ENCODE results near the gene PROKR2.

DNA sequence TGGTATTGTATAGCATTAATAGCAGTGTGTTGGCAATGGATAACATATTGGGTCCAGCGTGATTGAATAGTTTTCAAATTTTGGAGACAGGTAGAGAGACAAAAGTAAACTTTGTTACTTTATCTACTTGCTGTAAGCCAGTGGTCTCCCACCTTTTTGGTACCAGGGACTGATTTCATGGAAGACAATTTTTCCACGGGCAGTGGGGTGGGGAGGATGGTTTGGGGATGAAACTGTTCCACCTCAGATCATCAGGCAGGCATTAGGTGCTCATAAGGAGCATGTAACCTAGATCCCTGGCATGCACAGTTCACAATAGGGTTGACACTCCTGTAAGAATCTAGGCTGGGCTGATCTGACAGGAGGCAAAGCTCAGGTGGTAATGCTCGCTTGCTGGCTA is 14.6 kb upstream of the PROKR2 start:
- TF ChIP-seq EZH2 (IDR thresholded peaks at IDR 0.05) (no peak), POLR2AphosphoS5 (IDR thresholded peaks at IDR 0.05; ENCODE audit: borderline replicate concordance, low read depth, low read length) (no peak)
